Left lobe of liver (tissue), 2 donors: Measurements from ENCODE around the gene LRRC46. TPM values are rescaled to one million over a fixed set of nuclear protein-coding genes. Genes with fewer than 3 reads are reported as not detected.

Source experiments
- ATAC-seq: fragments of 200-7000 bp; cut with Tn5 transposase; one replicate; pipeline ENCODE4 v1.9.1; 2020; ENCODE audit warnings: mild to moderate bottlenecking, moderate library complexity
- DNase-seq: peaks from one replicate; pipeline ENCODE4 v3.0.0-alpha.2; 2020; ENCODE audit warnings: low spot score
- total RNA-seq: library from RNA; stranded (reverse); gene quantifications from one replicate; pipeline ENCODE4 v1.2.1, GENCODE V29; 2021
- donor health status: DM: no; HTN: no; CAD: no; lungs with moderate emphysema.
- donor health status: DM: no; HTN: yes; CAD: no.

The LRRC46 gene
- total RNA-seq, 1 donor from 2014 or later, result 0.40 TPM

GRCh38 chr17:47808830-47809480, 22.5 kb upstream of the LRRC46 start:
- ATAC-seq, result no peak
- peak; percentile 42 for DNase-seq

GRCh38 chr17:47810200-47810821, 21.2 kb upstream of the LRRC46 start:
- peak; percentile 19 for ATAC-seq
- DNase-seq, result peak; percentile 50

- ATAC-seq (no peak), DNase-seq (peak; percentile 40)
Measured at GRCh38 chr17:47810901-47811635, 20.4 kb upstream of the LRRC46 start.

- no peak for ATAC-seq
- DNase-seq, result no peak
Measured at GRCh38 chr17:47811709-47812108, 19.8 kb upstream of the LRRC46 start.

- ATAC-seq (no peak), DNase-seq (no peak)
Measured at GRCh38 chr17:47812146-47812920, 19.1 kb upstream of the LRRC46 start.

GRCh38 chr17:47813077-47813476, 18.4 kb upstream of the LRRC46 start:
- ATAC-seq (no peak), DNase-seq (no peak)

GRCh38 chr17:47813512-47814031, 17.9 kb upstream of the LRRC46 start:
- ATAC-seq (no peak), DNase-seq (no peak)

- DNase-seq, result no peak
- ATAC-seq, result no peak
Measured at GRCh38 chr17:47815106-47815918, 16.2 kb upstream of the LRRC46 start.

GRCh38 chr17:47816111-47816735, 15.2 kb upstream of the LRRC46 start:
- ATAC-seq (no peak), DNase-seq (no peak)

- ATAC-seq (no peak), DNase-seq (no peak)
Measured at GRCh38 chr17:47816947-47817346, 14.5 kb upstream of the LRRC46 start.

GRCh38 chr17:47818002-47818695, 13.3 kb upstream of the LRRC46 start:
- DNase-seq (no peak), ATAC-seq (no peak)

GRCh38 chr17:47819475-47819874, 12.0 kb upstream of the LRRC46 start:
- ATAC-seq (no peak), DNase-seq (no peak)

GRCh38 chr17:47820033-47820789, 11.3 kb upstream of the LRRC46 start:
- ATAC-seq, result no peak
- DNase-seq, result no peak

GRCh38 chr17:47821031-47821423, 10.4 kb upstream of the LRRC46 start:
- DNase-seq, result no peak
- peak; percentile 24 for ATAC-seq

- no peak for DNase-seq
- ATAC-seq, result peak; percentile 72
Measured at GRCh38 chr17:47821424-47822391, 9.8 kb upstream of the LRRC46 start, which contains the start of gene OSBPL7. Gene OSBPL7, minus strand, starts transcription at chr17:47821794. Its CDS starts 1,516 bp downstream, at chr17:47820278.

- no peak for ATAC-seq
- DNase-seq, result no peak
Measured at GRCh38 chr17:47822785-47823184, 8.7 kb upstream of the LRRC46 start.

GRCh38 chr17:47823519-47823918, 8.0 kb upstream of the LRRC46 start:
- ATAC-seq, result no peak
- DNase-seq, result no peak
